Lower leg skin (tissue), 3 donors: ENCODE results near the gene RRN3.
"Not testable (repeated sequence)": the region's sequence is repeated elsewhere in the genome, so short reads cannot be mapped to it uniquely, and the experiment has no call there.

Experiments
- CTCF ChIP-seq, 3 donors: fragments of 450-650 bp; IDR thresholded peaks; one replicate each; pipeline ENCODE4 v1.5.1; 2016; ENCODE audit warnings: antibody characterized with exemption in 3 of 3, mild to moderate bottlenecking in 3 of 3, moderate library complexity in 2 of 3
- POLR2A ChIP-seq, 2 donors: fragments of 450-650 bp; IDR thresholded peaks; one replicate each; pipeline ENCODE4 v1.6.1; 2016 to 2017; ENCODE audit warnings: antibody characterized with exemption in 2 of 2, mild to moderate bottlenecking in 1 of 2, moderate library complexity in 1 of 2

DNA sequence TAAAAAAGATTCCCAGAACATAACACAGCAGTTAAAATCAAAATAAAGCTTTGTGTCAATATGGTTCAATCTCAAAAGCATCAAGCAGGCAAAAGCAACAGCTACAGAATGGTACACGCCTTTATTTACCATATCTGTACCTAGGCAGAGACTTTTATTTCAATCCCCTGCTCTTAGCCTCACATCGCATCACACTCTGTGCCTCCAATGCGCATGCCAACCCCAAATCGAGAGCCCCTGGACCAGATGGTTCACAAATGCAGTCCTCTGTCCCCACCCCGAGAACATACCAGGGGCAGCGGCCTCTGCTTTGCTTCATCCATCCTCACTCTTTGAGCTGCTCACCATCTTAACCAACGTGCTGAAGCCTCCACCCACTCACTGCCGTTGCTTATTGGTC, 27.4 kb downstream of the RRN3 start:
- TF ChIP-seq CTCF, POLR2A (IDR thresholded peaks at IDR 0.05): not testable (repeated sequence)
